ENCODE measurements around the gene EPAS1.

- TF ChIP-seq EZH2 (optimal IDR thresholded peaks at IDR 0.05; ENCODE audit: low read depth, low read length) (no peak), CTCF (IDR thresholded peaks at IDR 0.05; ENCODE audit: low read length) (no peak), EZH2phosphoT487 (IDR thresholded peaks at IDR 0.05; ENCODE audit: low read length) (no peak)
Observed at GRCh38 chr2:46435796-46436360, 138.7 kb downstream of the EPAS1 start.

Measured in MM.1S (cell line).